OCI-LY1 (cell line): ENCODE measurements around the gene GLP2R.

Experiments used
- CTCF ChIP-seq: fragments of 200-600 bp; sonication (generic), shearing (Covaris generic); IDR thresholded peaks from 2 replicates; pipeline ENCODE4 v1.5.1; 2017; ENCODE audit warnings: mild to moderate bottlenecking, antibody characterized with exemption, low read length, moderate library complexity, mixed read lengths
- EZH2 ChIP-seq: fragments of 200-600 bp; sonication (generic), shearing (Covaris generic); IDR thresholded peaks from 2 replicates; pipeline ENCODE4 v1.8.0; 2017; ENCODE audit warnings: borderline replicate concordance, mixed run types, mild to moderate bottlenecking, antibody characterized with exemption, low read length, moderate library complexity, mixed read lengths

GRCh38 chr17:9922012-9922848 lies 96.5 kb downstream of the GLP2R start:
- TF ChIP-seq CTCF (no peak), EZH2 (no peak)
